T1000 (cell line): ENCODE measurements around the gene MICAL2.

Experiments
- DNase-seq: peaks from one replicate; lab custom pipeline; 2025; ENCODE audit warnings: mixed read lengths; lab: John Stamatoyannopoulos, UW

MICAL2 gene

GRCh38 chr11:12246147-12246546 lies 135.8 kb downstream of the MICAL2 start:
- no peak for DNase-seq

GRCh38 chr11:12246989-12247388 lies 136.6 kb downstream of the MICAL2 start:
- DNase-seq, result no peak

GRCh38 chr11:12247543-12248254 lies 137.3 kb downstream of the MICAL2 start:
- DNase-seq, result no peak

GRCh38 chr11:12248330-12248729 lies 137.9 kb downstream of the MICAL2 start:
- DNase-seq, result no peak

- DNase-seq, result no peak
Observed at GRCh38 chr11:12249590-12250260, 139.3 kb downstream of the MICAL2 start.

- no peak for DNase-seq
Observed at GRCh38 chr11:12251666-12252560, 141.5 kb downstream of the MICAL2 start.

- DNase-seq, result no peak
Observed at GRCh38 chr11:12253843-12254281, 143.5 kb downstream of the MICAL2 start.

- no peak for DNase-seq
Observed at GRCh38 chr11:12258451-12258850, 148.1 kb downstream of the MICAL2 start.

- DNase-seq, result no peak
Observed at GRCh38 chr11:12259956-12260355, 149.6 kb downstream of the MICAL2 start.

GRCh38 chr11:12260731-12261521 lies 150.5 kb downstream of the MICAL2 start:
- DNase-seq, result no peak

GRCh38 chr11:12261551-12261950 lies 151.2 kb downstream of the MICAL2 start:
- no peak for DNase-seq

GRCh38 chr11:12263141-12263693 lies 152.8 kb downstream of the MICAL2 start:
- DNase-seq, result no peak

- DNase-seq, result no peak
Observed at GRCh38 chr11:12264361-12264760, 154.0 kb downstream of the MICAL2 start.

GRCh38 chr11:12266132-12266531 lies 155.7 kb downstream of the MICAL2 start:
- no peak for DNase-seq

- no peak for DNase-seq
Observed at GRCh38 chr11:12266943-12267342, 156.6 kb downstream of the MICAL2 start.

- DNase-seq, result no peak
Observed at GRCh38 chr11:12267921-12268320, 157.5 kb downstream of the MICAL2 start.

- no peak for DNase-seq
Observed at GRCh38 chr11:12269104-12269441, 158.7 kb downstream of the MICAL2 start.

GRCh38 chr11:12269446-12270214 lies 159.2 kb downstream of the MICAL2 start:
- DNase-seq, result no peak

GRCh38 chr11:12270215-12270797 lies 159.9 kb downstream of the MICAL2 start:
- DNase-seq, result no peak

- no peak for DNase-seq
Observed at GRCh38 chr11:12270817-12271216, 160.4 kb downstream of the MICAL2 start.
